D721Med (cell line): Measurements from ENCODE around the gene BICD2.
"Not testable (repeated sequence)": the region's sequence is repeated elsewhere in the genome, so short reads cannot be mapped to it uniquely, and the experiment has no call there.

Experiments
- DNase-seq: peaks from one replicate; pipeline ENCODE4 v3.0.0; 2011; ENCODE audit warnings: low spot score; ENCODE audit not compliant: insufficient read length
- FAIRE-seq: peaks from 2 replicates; lab custom pipeline; 2011; peaks lifted over from hg19 to GRCh38; lab: Jason Lieb, UNC
- CTCF ChIP-seq: IDR thresholded peaks from 2 replicates; pipeline ENCODE4 v1.5.1; 2012; ENCODE audit warnings: mild to moderate bottlenecking, control low read depth; ENCODE audit not compliant: insufficient read depth; ENCODE audit errors: missing control alignments

The BICD2 gene

GRCh38 chr9:92798358-92798757, 33.7 kb upstream of the BICD2 start:
- DNase-seq (no peak), FAIRE-seq (no peak)
- TF ChIP-seq CTCF = no peak

GRCh38 chr9:92796337-92796804, 31.7 kb upstream of the BICD2 start:
- FAIRE-seq, DNase-seq: not testable (repeated sequence)

DNA sequence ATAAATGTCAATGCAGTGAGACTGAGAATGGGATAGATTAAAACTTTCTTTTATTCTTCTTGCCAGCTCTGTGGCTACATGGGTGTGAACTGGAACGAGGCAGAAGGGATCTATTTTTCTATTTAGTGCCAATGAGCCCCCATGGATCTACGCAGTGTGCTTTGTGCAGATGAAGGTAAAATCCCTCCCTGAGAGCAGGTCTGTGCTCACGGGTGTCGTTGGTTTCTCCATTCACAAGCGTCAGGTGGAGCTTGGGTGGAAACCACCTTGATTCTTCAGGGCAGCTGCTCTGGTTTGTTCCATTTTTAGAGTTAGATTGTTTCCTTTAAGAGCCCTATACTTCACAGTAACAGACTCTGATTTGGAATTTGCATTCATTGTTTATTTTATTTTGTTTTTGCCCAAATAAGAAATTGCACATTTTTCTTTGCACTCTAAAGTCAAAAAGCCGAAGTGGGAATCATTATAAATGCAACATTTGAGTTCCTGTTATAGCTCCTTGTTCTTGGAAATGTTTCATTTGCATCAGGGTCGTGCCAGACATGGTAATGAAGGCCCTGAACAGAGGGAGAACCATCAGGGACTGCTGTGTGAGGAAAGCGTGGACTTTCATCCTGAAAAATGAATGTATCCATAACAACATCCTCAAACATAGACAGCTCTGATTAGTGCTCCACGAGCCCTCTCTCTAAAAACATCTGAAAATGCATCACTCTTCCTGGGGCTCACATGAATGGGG, 31.1 kb upstream of the BICD2 start:
- TF ChIP-seq CTCF = no peak
- FAIRE-seq (no peak), DNase-seq (no peak)

DNA sequence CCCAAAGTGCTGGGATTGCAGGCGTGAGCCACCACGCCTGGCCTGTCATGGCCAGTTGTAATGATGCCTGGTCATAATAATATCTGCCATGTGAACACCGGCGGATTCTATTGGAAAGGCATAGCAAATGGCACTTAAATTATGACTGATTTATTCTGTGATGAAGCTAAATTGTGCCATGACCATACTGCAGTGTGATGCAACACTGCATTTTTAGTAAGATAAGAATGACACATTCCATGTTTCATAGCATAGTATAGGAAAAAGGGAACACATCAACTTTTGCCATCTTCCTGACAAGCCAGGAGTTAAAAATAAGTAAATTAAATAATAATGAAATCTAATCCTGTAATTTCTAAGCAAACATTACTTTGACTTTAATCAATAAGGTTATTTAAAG, 30.4 kb upstream of the BICD2 start:
- no peak for FAIRE-seq

DNA sequence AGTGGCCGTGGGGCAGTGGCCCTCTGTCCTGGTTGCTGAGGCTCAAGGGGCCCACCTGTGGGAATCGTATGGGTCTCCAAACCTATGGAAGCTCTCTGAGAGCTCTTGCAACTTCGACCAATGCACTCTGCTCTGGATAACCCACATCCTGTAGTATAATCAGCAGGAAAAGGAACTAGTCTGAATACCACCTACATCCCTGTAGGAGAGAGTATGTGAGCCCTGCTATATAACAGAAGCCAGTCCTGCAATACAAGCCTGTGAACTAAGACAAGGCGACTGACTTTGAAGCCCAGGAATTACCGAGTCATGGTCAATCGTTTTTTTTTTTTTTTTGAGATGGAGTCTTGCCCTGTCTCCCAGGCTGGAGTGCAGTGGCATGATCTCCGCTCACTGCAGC, 29.8 kb upstream of the BICD2 start:
- DNase-seq (no peak), FAIRE-seq (no peak)
- no peak for TF ChIP-seq CTCF

More for the DNA sequence above, 30.4 kb upstream of the BICD2 start:
- DNase-seq = no peak
- no peak for TF ChIP-seq CTCF

- peak; percentile 95 for TF ChIP-seq CTCF
- FAIRE-seq (peak; percentile 70), DNase-seq (peak; percentile 55)
Observed at GRCh38 chr9:92790542-92791527, 26.2 kb upstream of the BICD2 start.

DNA sequence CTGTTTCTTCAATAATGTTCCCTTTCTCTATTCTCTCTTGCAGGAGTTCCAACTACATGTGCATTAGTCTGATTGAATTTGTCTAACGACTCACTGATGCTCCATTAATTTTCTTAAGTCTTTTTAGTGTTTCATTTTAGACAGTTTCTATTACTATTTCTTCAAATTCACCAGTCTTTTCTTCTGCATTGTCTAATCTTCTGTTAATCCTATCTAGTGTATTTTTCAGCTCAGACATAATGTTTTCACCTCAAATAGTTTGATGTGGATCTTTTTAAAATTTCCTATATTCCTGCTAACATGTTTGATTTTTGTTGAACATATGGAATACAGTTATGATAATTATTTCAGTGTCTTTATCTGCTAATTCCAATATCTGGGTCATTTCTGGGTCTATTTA, 21.7 kb upstream of the BICD2 start:
- DNase-seq = no peak
- no peak for TF ChIP-seq CTCF
- FAIRE-seq = no peak
